Stimulated activated CD8-positive, alpha-beta memory T cell treated with anti-CD3 and anti-CD28 coated beads, Interleukin-12 subunit alpha, Interleukin-12 subunit beta, amount 100 ng/mL, for 4 hours (primary cell): ENCODE results near the gene POU3F3.

Experiments
- DNase-seq: peaks from one replicate; pipeline ENCODE4 v3.0.0-alpha.2; 2020; ENCODE audit warnings: low read depth

POU3F3 gene

DNA sequence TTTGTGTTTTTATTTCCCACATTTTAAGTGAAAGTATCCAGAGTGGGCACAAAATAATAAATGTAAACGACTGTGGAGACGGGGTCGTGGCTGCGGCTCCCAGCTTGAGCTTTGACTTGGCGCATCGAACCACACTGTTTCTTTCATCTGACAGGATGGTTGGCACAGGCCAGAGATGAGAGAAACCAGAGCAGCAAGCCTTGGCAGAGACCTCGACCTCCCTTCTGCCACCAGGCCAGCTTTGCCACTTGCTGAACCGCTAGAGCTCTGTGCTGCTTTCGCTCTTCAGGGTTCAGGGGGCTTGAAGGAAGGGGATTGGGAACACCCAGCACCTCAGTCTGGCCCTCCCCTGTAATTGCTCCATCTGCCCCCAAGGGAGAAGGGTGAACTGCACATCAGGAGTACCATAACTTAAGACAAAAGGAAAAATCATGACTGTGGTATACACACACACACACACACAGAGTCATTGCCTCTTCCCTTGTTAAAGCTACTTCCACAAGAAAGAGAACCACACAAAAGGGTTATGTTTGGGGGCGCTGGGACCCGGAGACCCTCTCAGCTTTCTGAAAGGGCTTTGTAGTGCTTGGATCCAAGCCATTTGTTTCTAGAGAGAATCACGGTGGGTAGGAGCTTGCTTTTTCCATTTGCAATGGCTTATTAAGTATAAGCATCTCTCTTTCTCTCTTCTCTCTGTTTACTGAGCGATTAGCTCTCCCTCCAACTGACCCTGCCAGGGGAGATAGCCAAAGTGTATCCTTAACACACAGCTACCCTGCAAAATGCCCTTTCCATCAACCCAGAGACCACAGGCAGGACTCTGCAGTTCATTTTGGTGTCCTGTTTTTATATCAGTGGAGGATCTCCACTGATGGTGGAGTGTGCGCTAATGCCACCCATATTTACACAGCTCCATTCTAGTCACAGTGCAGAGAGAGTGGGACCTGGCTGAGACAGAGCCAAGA lies 23.0 kb downstream of the POU3F3 start:
- DNase-seq = no peak

- DNase-seq = no peak
Measured at GRCh38 chr2:104878863-104879512, 25.1 kb downstream of the POU3F3 start.

DNA sequence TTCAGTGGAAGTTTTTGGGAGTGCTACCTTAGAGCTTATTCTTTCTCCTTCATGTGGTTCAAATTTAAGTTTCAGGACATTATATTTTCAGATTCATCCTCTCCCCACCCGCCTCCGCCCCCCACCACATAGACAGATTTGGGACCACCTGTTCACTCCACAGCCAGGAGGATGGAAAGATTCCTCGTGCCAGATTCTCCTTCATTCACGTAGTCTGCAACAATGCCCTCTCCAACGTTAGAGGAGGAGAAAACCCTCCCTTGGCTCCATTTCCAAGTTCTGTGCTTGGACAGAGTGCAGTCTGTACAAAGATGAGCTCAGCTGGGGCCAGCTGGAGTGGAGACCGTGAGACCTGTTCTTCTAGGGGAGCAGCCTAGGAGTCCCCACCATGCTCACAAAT lies 26.2 kb downstream of the POU3F3 start:
- no peak for DNase-seq

DNA sequence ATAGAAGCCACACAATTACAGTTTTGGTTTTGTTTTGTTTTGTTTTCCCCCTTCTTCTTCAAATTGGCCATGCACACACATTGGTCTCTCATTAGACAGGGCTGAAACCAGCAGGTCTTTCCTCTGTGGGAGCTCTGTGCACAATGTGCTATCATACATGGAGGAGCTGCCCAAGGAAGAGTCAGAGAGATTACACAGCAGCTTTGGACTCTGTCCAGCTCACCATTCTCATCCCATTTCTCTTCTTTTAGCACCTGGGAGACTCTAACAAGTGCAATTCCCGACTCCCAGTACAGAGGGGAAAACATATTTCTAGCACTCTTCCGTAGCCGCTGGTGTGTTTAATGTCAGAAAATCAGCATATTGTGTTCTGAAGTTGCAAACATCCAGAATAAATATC lies 29.4 kb downstream of the POU3F3 start:
- no peak for DNase-seq

- DNase-seq = no peak
Measured at GRCh38 chr2:104885119-104885782, 31.3 kb downstream of the POU3F3 start.

- no peak for DNase-seq
Measured at GRCh38 chr2:104887676-104888075, 33.8 kb downstream of the POU3F3 start.

DNA sequence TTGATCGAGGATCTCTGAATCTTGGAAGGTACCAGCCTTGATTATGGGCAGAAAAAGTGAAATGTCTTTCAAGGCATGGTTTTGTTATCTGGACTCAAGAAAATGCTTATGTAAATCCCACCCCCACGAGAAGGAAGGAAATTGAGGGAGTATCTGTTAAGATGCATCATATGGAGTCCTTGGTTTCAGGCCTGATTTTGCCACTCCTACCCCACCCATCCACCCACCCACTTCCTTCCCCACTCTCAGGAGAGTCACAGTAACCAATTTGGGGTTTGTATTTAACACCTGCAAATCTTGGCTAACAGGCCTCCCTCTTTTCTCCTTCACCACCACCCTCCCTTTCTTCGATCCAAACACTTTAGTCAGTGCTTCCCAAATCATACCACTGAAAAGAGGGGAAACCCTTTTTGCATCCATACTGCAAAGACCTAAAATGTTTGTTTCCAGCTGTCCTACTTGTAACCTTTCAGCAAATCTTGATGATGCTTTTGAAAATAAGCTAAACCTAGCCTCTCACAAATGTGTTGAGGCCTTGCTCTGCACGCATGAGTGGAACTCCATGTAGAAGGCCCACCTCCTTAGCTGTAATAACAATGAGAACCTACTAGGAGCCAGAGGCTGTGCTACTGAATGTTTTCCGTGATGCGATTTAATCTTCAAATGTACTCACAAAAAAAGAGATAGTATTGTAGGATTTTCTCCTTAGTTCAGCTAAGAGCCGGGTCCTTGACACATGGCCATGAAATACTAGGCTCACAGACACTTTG lies 34.8 kb downstream of the POU3F3 start:
- DNase-seq = no peak

- DNase-seq = no peak
Measured at GRCh38 chr2:104889291-104889959, 35.5 kb downstream of the POU3F3 start.

DNA sequence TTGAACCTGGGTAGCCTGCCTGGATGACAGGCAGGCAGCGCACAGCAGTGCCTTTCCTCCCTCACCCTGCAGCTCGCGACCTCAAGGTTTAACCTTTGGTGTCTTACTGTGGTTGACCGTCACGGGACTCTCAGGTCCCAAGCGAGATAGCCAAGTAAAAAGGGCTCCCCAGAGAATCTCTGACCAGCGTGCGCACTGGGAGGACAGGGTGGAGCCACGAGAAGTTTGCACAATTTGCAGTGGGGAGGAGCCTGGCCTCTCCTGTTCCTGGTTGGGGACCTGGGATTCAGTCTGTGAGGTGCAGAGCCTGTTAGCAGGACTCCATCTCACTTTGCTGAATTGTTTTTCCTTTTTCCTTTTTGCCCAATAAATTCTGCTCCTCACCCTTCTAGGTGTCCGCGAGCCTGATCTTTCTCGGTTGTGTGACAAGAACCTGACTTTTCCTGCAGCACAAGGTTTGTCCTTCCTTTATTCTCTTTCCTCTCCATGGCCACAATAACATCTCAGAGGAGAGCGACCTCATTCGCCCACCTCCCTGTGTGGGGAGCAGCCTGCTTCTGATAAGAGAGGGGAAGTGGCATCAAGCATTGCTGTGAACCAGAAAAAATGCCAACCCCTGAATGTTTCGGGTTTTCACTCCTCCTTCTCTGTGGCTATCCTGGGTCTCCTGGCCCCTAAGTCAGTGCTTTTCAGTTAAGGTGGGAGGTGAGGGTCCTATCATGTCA lies 36.2 kb downstream of the POU3F3 start:
- DNase-seq = no peak

DNA sequence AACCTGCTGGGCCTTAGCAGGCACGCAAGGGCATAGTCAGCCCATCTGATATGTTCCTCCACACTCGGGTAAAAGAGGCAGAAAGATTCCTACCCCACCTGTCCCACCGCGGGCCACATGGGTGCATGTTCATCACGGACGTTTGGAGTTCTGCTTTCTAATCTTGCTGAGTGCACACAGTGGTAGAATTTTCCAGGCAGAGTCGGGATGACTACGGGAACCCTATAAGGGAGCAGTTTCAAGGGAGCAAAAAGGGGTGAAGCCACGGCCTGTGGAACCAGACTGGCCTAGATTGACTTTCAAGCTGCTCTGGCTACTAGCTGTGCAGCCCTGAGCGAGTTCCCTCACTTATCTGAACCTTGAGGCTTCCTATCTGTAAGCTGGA lies 36.8 kb downstream of the POU3F3 start:
- DNase-seq = no peak

DNA sequence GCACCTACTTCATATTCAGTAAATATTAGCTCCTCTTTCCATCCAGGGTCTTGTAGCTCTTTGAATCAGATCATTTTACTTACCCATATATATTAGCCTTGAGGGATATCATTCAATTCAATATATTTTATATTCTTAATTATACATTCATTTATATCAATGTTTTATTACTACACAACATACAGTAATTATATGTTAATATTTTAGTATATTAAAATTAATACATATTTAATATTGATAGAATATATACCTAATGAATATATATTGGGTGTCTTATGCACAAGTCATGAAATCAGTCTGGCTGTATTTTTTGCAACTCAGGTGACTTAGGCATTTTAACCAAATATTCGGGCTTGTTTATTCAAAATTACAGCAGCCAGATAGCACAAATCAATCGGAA lies 37.2 kb downstream of the POU3F3 start:
- no peak for DNase-seq

- DNase-seq = no peak
Measured at GRCh38 chr2:104896446-104896845, 42.5 kb downstream of the POU3F3 start.

DNA sequence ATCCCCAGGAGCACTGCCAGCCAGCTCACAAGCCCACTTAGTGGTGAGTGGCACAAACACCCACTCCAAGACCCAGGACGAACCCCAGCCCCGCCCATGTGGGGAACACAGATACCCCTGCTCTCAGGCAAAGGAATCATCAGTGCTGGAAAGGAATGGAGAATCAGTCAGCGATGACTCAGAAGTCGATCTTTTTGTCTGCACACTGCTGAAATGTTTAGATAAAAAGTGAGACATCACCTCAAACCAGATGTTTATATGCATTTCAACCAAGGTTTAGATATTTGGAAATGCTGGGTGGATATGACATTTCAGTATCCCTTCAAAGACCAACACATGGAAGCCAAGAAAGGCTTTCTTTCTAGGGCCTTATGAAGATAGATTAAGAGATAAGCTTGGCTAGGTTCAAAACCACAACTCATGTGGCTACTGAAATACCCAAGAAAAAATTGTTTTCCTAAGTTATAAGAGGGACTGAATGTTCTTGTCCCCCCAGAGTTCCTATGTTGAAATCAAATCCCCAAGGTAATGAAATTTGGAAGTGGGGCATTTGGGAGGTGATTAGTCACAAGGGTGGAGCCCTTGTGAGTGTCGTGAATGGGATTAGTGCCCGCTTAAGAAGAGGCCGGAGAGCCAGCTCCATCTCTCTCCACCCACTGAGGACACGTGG lies 43.7 kb downstream of the POU3F3 start:
- DNase-seq = no peak

GRCh38 chr2:104900608-104901007 lies 46.7 kb downstream of the POU3F3 start:
- DNase-seq = no peak

GRCh38 chr2:104901037-104901881 lies 47.3 kb downstream of the POU3F3 start:
- no peak for DNase-seq

GRCh38 chr2:104902317-104902716 lies 48.4 kb downstream of the POU3F3 start:
- DNase-seq = no peak
